Heart left ventricle (tissue), 16 donors: Measurements from ENCODE around the gene GREB1. TPM values are rescaled to one million over a fixed set of nuclear protein-coding genes. Genes with fewer than 3 reads are reported as not detected.

Experiments
- ATAC-seq, 4 donors: fragments of 200-7000 bp; cut with Tn5 transposase; one replicate each; pipeline ENCODE4 v1.9.1; 2020 to 2022; ENCODE audit warnings: moderate library complexity in 4 of 4, mild to moderate bottlenecking in 3 of 4, moderate number of reproducible peaks in 1 of 4
- DNase-seq, 5 donors: peaks; one replicate each; pipeline ENCODE4 v3.0.0-alpha.2; 2020
- H3K27ac ChIP-seq, 12 donors: fragments of 200-600 bp; sonication (generic) in 4 of 12; one replicate each; pipeline versions ENCODE4 v1.5.0 to v1.8.0; 2016 to 2022; ENCODE audit warnings: mild to moderate bottlenecking in 2 of 12
- H3K27me3 ChIP-seq, 9 donors: fragments of 200-600 bp; sonication (generic) in 2 of 9; one replicate each; pipeline versions ENCODE4 v1.5.1 to v1.8.0; 2016 to 2022; ENCODE audit warnings: mild to moderate bottlenecking in 3 of 9
- H3K36me3 ChIP-seq, 9 donors: fragments of 200-600 bp; sonication (generic) in 2 of 9; one replicate each; pipeline versions ENCODE4 v1.5.0 to v1.8.0; 2018 to 2022; ENCODE audit warnings: mild to moderate bottlenecking in 2 of 9
- H3K4me1 ChIP-seq, 12 donors: fragments of 200-600 bp; sonication (generic) in 4 of 12; one replicate each; pipeline versions ENCODE4 v1.5.0 to v1.8.0; 2016 to 2022; ENCODE audit warnings: mild to moderate bottlenecking in 3 of 12
- H3K4me3 ChIP-seq, 12 donors: fragments of 200-600 bp; sonication (generic) in 4 of 12; one replicate each; pipeline versions ENCODE4 v1.5.0 to v1.8.0; 2017 to 2022; ENCODE audit warnings: mild to moderate bottlenecking in 9 of 12, moderate library complexity in 4 of 12
- H3K9me3 ChIP-seq, 12 donors: fragments of 200-600 bp; sonication (generic) in 4 of 12; one replicate each; pipeline versions ENCODE4 v1.5.0 to v1.8.0; 2016 to 2022; ENCODE audit warnings: mild to moderate bottlenecking in 1 of 12
- POLR2A ChIP-seq, 2 donors: fragments of 450-650 bp; IDR thresholded peaks; one replicate each; pipeline ENCODE4 v1.6.1; 2017; ENCODE audit warnings: antibody characterized with exemption in 2 of 2, mild to moderate bottlenecking in 2 of 2, moderate library complexity in 2 of 2
- WGBS, 4 donors: extraction: QIAGEN DNeasy Blood & Tissue Kit in 2 of 4; methylation state at CpG; one replicate each; pipeline versions ENCODE4 v1.1.5 to v1.1.7; 2013 to 2018; 5-methylcytosine and 5-hydroxymethylcytosine counted together
- intact Hi-C, 10 donors: fragments of 100-400 bp; cut with DNase I; formaldehyde crosslinking; loops; one replicate each; pipeline versions ENCODE4 v1.11.1 to v1.14.2; 2022
- polyA plus RNA-seq, 2 donors: library from polyadenylated mRNA; stranded (reverse); fragments of 200-250 nt; gene quantifications; one replicate each; pipeline ENCODE4 v1.2.3, GENCODE V29; 2013
- total RNA-seq, 9 donors: library from RNA; depleted of rRNA in 2 of 9; stranded (reverse); fragments of >200 nt in 2 of 9; fragmentation: NEBNext Ultra II Directional in 3 of 9; extraction: Animal tissue kit (Norgen Biotek cat#: 25700) in 3 of 9; gene quantifications; one replicate each; pipeline versions ENCODE4 v1.1.0 to v1.2.4, GENCODE V29; 2016 to 2023
- TF ChIP-seq, protein P1 (sequence below), 12 donors: fragments of 200-600 bp; sonication (generic) in 4 of 12; IDR thresholded peaks; one replicate each; pipeline versions ENCODE4 v1.5.0 to v1.8.0; 2018 to 2022; ENCODE audit warnings: antibody characterized with exemption in 12 of 12, mild to moderate bottlenecking in 5 of 12
- donor health status: ischemic (EF 13 %, LVEDD 7.1; RV severe dilation, severe dysfunction).
- donor health status: healthy with polysubstance abuse.
- donor health status: DM: no; HTN: yes; CAD: no.
- donor health status: DM: no; HTN: no; CAD: no.
- donor health status: ischemic (EF 25% LVEDD 6.9; RV normal size, moderate dysfunction).
- donor health status: ischemic (EF 25% LVEDD 5.7; RV mildly dilated, moderate dysfunction).
- donor health status: healthy.
- donor health status: DM: yes; HTN: yes; CAD: no.
- donor health status: ischemic (EF 35%, LVEDD 5.7; RV mildly dilated, moderate dysfunction).
- donor health status: nonischemic (EF 11% LVEDD 7.7; RV severe dilation, severe dysfunction).
- donor health status: DM: yes; HTN: yes; CAD: no.
- donor health status: PGD.
- donor health status: ischemic (EF 29% LVEDD 5.4; RV normal size, mild dysfunction).
- donor health status: nonischemic (EF 23%, LVEDD 6.1; RV moderate dilation, normal function).

Gene GREB1
- total and polyA plus RNA-seq, 11 donors: 1.4 to 11.5 (median 5.6) TPM

DNA sequence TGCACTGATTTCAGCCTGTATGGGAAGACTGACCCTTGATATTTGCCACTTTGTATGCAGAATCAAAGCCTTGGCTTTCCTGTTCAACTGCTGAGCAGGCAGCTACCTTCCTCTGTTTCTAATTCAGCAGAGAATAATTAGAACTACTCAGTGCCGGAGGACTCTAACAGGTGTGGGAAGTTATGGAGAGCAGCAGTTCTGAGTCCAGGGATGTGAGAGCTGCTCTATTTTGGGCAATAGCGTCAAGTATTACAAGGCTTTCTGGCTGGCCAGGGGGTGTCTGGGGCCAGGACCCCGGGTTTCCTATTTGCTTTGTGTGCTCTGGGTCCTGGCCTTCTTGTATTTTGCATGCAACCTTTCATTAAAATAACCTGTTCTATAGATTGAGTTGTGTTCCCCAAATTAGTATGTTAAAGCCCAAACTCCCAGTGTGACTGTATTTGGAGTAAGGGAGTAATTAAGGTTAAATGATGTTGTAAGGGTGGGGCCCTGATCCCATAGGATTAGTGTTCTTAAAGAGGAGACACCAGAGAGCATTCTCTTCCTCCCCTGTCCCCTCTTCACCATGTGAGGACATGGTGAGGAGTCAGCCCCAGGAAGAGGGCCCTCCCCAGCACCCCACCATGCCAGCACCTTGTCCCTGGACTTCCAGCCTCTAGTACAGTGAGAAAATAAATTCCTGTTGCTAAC lies 141.7 kb downstream of the GREB1 start:
- ATAC-seq (peak in 1 of 4 donors; percentile 21), DNase-seq (no peak)
- peaks cover 0 to 8% (median 0%) of the 10 kb centered on the region in 12 donors for H3K4me1 ChIP-seq
- 74 to 87% (median 77%) methylated on average over 3 of the region's 3 CpGs for WGBS, 4 donors
- no peak overlapping the region for H3K27ac ChIP-seq
- TF ChIP-seq, protein P1, sequence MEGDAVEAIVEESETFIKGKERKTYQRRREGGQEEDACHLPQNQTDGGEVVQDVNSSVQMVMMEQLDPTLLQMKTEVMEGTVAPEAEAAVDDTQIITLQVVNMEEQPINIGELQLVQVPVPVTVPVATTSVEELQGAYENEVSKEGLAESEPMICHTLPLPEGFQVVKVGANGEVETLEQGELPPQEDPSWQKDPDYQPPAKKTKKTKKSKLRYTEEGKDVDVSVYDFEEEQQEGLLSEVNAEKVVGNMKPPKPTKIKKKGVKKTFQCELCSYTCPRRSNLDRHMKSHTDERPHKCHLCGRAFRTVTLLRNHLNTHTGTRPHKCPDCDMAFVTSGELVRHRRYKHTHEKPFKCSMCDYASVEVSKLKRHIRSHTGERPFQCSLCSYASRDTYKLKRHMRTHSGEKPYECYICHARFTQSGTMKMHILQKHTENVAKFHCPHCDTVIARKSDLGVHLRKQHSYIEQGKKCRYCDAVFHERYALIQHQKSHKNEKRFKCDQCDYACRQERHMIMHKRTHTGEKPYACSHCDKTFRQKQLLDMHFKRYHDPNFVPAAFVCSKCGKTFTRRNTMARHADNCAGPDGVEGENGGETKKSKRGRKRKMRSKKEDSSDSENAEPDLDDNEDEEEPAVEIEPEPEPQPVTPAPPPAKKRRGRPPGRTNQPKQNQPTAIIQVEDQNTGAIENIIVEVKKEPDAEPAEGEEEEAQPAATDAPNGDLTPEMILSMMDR (IDR thresholded peaks at IDR 0.05): no peak
- no peak for TF ChIP-seq POLR2A (IDR thresholded peaks at IDR 0.05)
- H3K27me3 ChIP-seq: peaks cover 0 to 39% (median 3%) of the 10 kb centered on the region in 9 donors
- H3K9me3 ChIP-seq: no peaks in the 10 kb centered on the region
- intact Hi-C loops: no loop called here
- H3K36me3 ChIP-seq: no peaks in the 10 kb centered on the region
- H3K4me3 ChIP-seq: no peak overlapping the region

DNA sequence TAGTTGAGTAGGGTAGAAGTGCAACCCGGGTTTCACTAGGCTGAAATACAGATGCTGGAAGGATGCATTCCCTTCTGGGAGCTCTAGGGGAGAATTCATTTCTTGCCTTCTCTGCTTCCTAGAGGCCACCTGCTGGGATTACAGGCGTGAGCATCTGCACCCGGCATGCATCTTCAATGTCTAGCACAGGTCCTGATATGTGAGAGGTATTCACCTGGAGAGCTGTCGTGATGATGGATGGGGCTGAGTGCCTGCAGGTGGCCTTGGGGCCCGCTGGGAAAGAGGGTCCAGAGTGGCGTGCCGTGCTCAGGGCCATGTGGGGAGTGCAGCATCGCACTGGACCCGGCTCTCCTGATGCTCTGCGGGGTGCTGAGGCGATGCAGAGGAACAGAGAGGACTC lies 142.8 kb downstream of the GREB1 start:
- peak in 1 of 4 donors; percentile 6 for ATAC-seq
- Histone ChIP-seq H3K4me1 (peaks cover 0 to 8% (median 0%) of the 10 kb centered on the region in 12 donors), H3K27me3 (peaks cover 0 to 30% (median 3%) of the 10 kb centered on the region in 9 donors), H3K9me3 (no peaks in the 10 kb centered on the region), H3K36me3 (no peaks in the 10 kb centered on the region), H3K27ac (no peak overlapping the region), H3K4me3 (no peak overlapping the region)
- 39 to 65% (median 53%) methylated on average over 9 to 11 of the region's 11 CpGs for WGBS, 4 donors
- no peak for DNase-seq
- TF ChIP-seq POLR2A (IDR thresholded peaks at IDR 0.05): no peak
- intact Hi-C loops: no loop called here

DNA sequence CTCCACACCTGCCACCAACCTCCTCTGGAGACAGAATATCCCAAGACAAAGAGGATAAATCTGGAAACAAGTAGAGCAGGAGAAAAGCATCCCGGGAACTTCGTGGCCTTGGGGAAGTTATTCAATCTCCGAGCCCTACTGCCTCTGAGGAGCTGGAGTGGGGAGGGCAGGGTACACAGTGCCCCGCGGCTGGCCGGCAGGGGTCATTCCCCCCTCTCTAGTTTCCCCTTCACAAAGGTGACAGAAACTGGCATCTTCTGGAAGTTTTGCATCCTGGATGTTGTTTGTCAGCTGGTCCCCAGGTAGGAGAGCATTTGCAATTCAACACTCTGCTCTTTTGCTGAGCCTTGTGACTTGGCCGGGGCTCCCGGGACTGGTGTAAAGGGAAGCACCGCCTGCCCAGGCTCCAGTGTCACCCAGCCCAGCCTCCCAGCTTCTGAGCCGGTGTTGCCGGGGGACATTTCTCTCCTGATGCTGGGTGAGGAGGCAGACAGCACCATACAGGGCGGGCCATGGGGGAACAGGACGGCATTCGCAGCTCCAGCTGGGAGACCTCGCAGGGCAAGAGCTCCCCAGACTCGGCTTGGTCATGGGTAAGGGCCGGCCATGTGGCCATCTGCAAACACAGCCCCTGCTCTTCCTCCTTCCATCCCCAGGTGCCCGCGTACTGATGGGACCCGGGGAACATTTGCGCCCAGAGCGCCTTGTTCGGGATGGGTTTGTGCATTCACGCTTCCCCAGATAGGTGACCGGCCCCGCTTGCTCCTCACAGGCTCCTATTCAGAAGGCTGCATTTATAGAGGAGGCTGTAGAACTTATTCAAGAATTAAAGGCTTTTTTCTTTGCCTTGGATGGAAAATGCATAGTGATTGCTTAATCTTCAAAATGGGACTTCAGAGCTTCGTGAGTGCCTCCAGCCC lies 143.6 kb downstream of the GREB1 start:
- WGBS, 4 donors: 38 to 47% (median 40%) methylated on average over 20 to 27 of the region's 27 CpGs
- peaks cover 0 to 8% (median 0%) of the 10 kb centered on the region in 12 donors for H3K4me1 ChIP-seq
- no peaks in the 10 kb centered on the region for H3K36me3 ChIP-seq
- no peak for TF ChIP-seq POLR2A (IDR thresholded peaks at IDR 0.05)
- TF ChIP-seq, protein P1 (IDR thresholded peaks at IDR 0.05): no peak
- no peak overlapping the region for H3K27ac ChIP-seq
- peak in 3 of 4 donors; percentile 42 to 79 (median 61) for ATAC-seq
- peak in 2 of 5 donors; percentile 16 to 67 for DNase-seq
- H3K4me3 ChIP-seq: no peak overlapping the region
- peaks cover 0 to 26% (median 3%) of the 10 kb centered on the region in 9 donors for H3K27me3 ChIP-seq
- intact Hi-C loops: no loop called here
- no peaks in the 10 kb centered on the region for H3K9me3 ChIP-seq

GRCh38 chr2:11678306-11678960 lies 144.6 kb downstream of the GREB1 start:
- intact Hi-C loops: no loop called here
- Histone ChIP-seq H3K4me3 (no peak overlapping the region), H3K36me3 (no peaks in the 10 kb centered on the region), H3K27me3 (peaks cover 0 to 27% (median 3%) of the 10 kb centered on the region in 9 donors), H3K9me3 (no peaks in the 10 kb centered on the region), H3K4me1 (peaks cover 0 to 8% (median 0%) of the 10 kb centered on the region in 12 donors), H3K27ac (no peak overlapping the region)
- ATAC-seq (no peak), DNase-seq (peak in 1 of 5 donors; percentile 37)
- TF ChIP-seq, protein P1 (IDR thresholded peaks at IDR 0.05): no peak
- TF ChIP-seq POLR2A (IDR thresholded peaks at IDR 0.05): no peak
- WGBS, 4 donors: 65 to 74% (median 70%) methylated on average over 12 to 14 of the region's 14 CpGs
